GM19397 (cell line): ENCODE measurements around the gene POLR2B.
"Not testable (repeated sequence)": the region's sequence is repeated elsewhere in the genome, so short reads cannot be mapped to it uniquely, and the experiment has no call there.

ENCODE experiments used
- ATAC-seq: cut with Tn5 transposase; IDR thresholded peaks from one replicate; pipeline ENCODE4 v1.9.1; 2021; ENCODE audit warnings: mild to moderate bottlenecking, moderate library complexity; ENCODE audit not compliant: unreplicated experiment

Gene POLR2B

DNA sequence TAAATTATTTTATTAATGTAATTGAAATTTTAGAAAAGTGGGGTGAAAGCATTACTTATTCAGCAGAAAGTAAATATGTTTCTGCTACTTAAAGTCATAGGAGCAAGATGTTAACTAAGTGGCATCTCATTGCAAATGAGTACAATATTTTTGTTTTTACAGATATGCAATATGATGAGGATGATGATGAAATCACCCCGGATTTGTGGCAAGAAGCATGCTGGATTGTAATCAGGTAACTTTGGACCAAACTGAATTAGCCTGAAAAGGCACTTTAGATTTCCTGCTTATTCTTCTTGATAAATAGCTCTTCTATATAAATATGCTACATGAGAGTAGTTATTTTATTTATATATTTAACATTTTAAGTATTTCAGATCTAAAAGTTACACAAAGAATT lies 7.5 kb downstream of the POLR2B start:
- no peak for ATAC-seq

DNA sequence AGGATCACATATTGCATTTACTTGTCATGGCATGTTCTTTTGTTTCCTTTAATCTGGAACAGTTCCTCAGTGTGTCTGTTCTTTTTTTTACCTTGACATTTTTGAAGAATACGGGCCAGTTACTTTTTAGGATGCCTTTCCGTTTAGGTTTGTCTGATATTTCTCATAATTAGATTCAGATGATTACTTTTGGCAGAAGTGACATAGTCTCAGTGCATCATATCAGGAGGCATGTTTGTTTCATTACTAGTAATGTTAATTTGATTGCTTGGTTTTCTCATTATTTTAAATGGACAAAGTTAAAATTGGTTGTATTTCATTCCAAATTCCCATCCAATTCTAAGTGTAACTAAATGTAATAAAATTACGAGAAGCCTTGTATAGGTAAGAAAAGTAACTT lies 8.3 kb downstream of the POLR2B start:
- ATAC-seq = no peak

DNA sequence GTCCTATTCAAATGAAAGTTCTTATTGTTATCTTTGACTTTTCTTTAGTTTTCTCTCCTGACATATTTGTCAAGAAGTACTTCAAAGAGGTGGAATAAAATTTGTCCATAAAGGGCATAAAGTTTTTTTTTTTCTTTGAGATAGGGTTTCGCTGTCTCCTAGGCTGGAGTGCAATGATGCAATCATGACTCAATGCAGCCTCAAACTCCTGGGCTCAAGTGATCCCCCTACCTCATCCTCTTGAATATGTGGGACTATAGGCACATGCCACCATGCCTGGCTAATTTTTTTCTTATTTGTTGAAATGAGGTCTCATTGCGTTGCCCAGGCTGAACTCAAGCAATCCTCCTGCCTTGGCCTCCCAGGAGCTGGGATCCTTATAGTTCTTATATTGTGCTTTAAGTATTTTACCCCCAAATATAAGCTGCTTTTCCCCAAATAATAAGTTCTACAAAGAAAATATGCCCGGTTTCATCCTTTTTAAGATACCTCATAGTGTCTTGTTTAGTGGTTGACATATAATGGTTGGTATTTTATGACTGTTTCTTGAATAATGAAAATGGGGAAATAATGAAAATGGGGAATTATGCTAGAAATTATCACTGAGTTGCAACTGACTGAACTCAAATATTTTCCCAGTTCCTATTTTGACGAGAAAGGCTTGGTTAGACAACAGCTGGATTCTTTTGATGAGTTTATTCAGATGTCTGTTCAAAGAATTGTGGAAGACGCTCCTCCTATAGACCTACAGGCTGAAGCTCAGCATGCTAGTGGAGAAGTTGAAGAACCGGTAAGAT lies 11.6 kb downstream of the POLR2B start:
- ATAC-seq = no peak

GRCh38 chr4:56995525-56995924 lies 16.8 kb downstream of the POLR2B start:
- ATAC-seq = no peak

DNA sequence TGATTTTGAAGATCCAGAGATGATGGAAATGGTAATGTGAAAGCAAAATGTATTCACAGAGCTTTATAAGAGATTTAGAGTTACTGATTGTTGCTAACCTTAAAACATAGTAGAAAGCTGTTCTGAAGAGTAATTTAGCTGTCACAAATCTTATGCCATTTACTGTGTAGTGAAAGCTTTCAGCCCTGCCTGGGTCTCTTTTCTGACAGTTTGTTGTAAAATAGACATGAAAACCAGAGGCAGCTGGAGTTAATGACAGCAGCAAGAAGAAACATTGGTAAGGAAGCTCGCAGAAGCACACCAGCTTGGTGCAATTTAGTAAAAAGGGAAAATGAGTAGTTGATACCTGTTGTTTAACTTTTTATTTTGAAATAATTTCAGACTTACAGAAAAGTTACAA lies 21.1 kb downstream of the POLR2B start:
- ATAC-seq = no peak

- ATAC-seq = no peak
These were observed 34.9 kb downstream of the POLR2B start for GRCh38 chr4:57013543-57014120.

- no peak for ATAC-seq
These were observed 40.3 kb downstream of the POLR2B start for GRCh38 chr4:57018980-57019379.

DNA sequence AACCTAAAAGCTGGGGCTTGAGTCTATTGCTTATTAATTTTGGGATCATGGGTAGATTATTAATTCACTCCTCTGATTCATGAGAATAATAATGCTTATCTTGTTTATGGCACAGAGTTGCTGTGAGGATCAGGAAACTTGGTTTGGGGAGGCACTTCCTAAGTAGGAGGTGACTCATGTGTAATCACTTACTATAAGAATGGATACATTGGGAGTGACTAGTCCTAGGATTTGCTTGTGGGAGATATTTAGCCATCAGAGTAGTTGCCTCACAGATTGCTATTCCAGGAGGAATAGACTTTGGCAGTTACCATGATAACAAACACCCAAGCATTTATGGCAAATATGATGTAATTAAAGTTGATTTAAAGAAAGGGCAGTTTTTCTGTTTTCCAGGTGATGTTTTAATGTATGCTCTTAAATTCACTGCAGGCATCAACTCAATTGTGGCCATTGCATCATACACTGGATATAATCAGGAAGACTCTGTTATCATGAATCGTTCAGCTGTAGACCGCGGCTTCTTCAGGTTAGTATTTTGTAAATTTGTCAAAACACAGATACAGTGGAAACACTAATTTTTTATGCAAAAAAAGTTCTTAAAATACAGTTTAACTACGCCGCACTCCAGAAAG lies 41.9 kb downstream of the POLR2B start:
- no peak for ATAC-seq

DNA sequence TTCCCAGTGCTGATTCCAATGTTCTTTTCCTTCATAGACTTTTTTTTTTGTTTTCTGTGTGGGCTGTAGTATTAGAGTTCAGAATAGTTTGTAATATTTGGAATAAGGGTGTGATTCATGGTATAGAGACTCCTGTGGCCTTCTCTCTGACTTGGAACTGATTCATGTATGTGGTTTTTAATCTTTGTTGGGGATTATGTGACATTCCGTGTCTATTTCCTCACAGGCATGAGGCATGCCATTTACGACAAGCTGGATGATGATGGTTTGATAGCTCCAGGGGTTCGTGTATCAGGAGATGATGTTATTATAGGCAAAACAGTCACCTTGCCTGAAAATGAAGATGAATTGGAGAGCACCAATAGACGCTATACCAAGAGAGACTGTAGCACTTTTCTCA lies 44.4 kb downstream of the POLR2B start:
- no peak for ATAC-seq

- ATAC-seq = no peak
These were observed 55.8 kb downstream of the POLR2B start for GRCh38 chr4:57034520-57034919.

DNA sequence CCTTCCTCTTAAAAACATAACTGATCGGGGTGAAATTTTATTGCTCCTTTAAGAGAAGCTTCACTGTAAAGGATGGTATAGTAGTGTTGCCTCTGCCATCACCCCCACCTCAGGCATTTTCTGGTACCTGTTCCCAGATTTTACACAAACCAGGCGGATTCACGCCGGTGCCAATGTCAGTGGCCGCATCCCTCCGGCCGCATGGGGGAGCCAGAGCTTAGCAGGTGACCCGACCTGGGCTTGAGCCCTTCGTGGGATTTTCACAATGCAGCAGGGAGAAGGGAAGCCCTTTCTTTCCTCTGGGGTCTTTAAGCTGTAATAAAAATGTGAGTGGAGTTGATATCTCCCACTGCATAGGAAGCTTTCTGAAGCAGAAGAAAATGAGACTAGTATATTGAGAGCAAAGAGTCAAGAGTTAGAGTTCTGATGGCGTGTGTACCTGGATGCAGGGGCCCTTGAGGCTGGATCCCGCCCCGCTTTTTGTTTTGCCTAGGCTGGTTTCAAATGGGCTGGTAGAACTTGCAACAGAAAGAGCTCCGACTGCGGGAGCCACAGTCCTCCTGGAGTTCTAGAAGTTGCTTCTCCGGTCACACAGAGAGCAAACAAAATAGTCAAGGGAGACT lies 59.4 kb downstream of the POLR2B start:
- ATAC-seq = peak; percentile 59

GRCh38 chr4:57039345-57039744 lies 60.6 kb downstream of the POLR2B start:
- ATAC-seq = no peak

DNA sequence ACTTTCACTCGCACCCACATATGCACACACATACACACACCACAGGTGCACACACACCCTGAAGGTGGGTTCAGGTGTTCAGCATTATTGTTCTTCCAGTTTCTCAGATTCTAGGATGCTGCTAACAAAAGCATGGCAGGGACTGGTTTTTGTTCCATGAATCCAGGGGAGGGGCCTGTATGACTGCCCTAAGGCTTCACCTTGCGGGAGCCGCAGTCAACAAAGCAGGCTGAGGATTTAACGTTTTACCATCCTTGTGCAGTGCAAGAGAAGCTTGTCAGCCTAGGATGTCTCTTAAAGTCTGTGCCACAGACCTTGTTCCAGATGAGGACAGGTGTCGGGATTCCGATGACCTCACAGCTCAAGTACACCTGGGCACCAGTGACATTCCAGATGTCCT lies 61.8 kb downstream of the POLR2B start:
- no peak for ATAC-seq

GRCh38 chr4:57041020-57041419 lies 62.3 kb downstream of the POLR2B start:
- no peak for ATAC-seq

DNA sequence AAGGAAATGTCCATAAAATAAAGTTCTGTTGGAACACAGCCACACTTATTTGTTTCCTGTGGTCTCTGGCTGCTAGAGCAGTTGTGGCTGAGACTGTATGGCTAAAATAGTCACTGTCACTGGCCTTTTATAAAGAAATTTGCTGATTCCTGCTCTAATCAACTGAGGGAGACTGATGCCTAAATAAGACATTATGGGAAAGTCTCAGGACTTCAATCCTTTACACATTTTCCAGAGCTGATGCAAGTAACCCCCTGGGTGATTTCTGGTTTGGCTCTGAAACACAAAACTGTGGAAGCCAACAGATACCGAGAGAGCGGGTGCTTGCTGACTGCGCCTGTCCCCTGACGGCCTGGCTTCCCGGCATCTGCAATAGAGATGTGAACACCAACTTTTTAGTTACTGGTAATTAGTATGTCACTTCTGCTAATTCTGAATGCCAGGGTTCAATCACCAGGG lies 64.0 kb downstream of the POLR2B start:
- ATAC-seq = no peak

DNA sequence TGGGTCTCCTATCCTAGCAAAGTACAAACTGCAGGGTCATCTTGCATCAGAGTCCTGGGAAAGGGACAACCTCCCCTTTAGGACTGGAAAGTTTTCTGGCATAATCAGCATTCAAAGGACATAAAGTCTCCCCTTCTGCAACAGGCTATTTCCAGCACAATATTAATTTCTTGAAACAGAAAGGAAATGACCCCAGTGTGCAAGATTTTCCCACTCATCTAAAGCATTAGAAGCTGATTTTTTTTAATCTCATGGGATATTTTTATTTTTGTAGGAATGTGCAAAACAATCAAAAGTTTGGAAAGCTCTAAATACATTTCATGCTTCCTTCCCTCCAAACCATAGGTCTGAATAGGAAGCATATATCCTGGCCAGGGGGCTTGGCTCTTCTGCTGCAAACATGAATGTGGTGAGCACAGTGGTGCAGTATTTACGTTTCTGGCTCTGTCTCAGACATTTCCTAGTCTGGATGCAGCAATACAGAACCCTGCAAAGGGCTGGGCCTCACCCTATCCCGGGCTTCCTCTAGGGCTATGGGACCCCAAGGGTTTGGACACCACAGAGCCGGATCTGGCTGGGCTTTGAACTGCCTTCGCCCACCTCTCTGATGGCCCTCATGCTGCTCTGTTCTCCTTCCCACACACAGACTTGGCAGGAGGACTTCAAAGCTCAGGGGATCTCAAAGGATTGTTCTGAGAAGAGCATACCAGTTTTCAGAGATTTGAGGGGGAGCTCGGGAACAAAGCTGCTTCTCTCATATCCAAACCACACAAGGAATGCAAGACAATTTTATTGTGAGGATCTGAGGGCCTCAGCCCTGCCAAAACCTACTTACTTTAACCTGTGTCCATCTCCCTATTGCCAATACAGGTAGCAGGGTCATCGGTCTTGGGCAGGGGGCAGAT lies 64.9 kb downstream of the POLR2B start:
- ATAC-seq = no peak

DNA sequence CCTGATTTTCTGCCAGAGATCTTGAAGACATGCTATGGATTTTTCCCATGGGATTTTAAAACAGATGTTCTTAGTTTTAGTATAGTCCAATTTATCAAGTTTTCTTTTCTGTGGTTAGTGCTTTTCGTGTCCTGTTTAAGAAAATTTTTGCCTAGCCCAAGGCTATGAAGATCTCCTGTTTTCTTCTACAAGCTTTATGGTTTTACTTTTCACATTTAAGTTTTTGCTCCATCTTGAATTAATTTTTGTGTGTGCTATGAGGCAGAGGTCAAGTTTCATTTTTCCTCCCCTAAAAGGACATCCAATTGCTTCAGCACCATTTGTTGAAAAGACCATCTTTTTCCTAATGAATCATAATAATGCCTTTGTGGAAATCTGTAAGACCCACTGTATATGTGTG lies 65.6 kb downstream of the POLR2B start:
- no peak for ATAC-seq

GRCh38 chr4:57044996-57045395 lies 66.3 kb downstream of the POLR2B start:
- no peak for ATAC-seq

DNA sequence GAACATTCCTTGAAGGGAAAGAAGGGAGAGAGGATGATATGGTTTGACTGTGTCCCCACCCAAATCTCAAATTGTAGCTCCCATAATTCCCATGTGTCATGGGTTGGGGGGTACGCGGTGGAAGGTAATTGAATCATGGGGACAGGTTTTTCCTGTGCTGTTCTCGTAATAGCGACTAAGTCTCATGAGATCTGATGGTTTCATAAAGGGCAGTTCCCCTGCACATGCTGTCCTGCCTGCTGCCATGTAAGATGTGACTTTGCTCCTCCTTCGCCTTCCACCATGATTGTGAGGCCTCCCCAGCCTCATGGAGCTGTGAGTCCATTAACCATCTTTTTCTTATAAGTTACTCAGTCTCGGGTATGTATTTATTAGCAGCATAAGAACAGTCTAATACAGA lies 68.3 kb downstream of the POLR2B start:
- not testable (repeated sequence) for ATAC-seq

GRCh38 chr4:57048590-57049304 lies 70.1 kb downstream of the POLR2B start:
- no peak for ATAC-seq
